WERI-Rb-1 (cell line): ENCODE measurements around the gene COL23A1.
"Not testable (repeated sequence)": the region's sequence is repeated elsewhere in the genome, so short reads cannot be mapped to it uniquely, and the experiment has no call there.

Source experiments
- DNase-seq: peaks from one replicate; pipeline ENCODE4 v3.0.0-alpha.2; 2020
- H3K27ac ChIP-seq: fragments of 250-450 bp; sonication (Bioruptor Pico); 2 replicates; pipeline ENCODE4 v1.5.1; 2020; ENCODE audit warnings: mild to moderate bottlenecking, moderate library complexity
- H3K27me3 ChIP-seq: fragments of 250-450 bp; sonication (Bioruptor Pico); 2 replicates; pipeline ENCODE4 v1.5.1; 2021; ENCODE audit warnings: mild to moderate bottlenecking, low read depth, moderate library complexity; ENCODE audit not compliant: insufficient read depth, severe bottlenecking
- H3K36me3 ChIP-seq: fragments of 250-450 bp; sonication (Bioruptor Pico); 2 replicates; pipeline ENCODE4 v1.5.1; 2020; ENCODE audit warnings: mild to moderate bottlenecking, moderate library complexity
- H3K4me3 ChIP-seq: 2 replicates; pipeline ENCODE4 v1.5.1; 2011; ENCODE audit warnings: low read depth, mild to moderate bottlenecking, control low read depth, low read length
- H3K9me3 ChIP-seq: fragments of 250-450 bp; sonication (Bioruptor Pico); 2 replicates; pipeline ENCODE4 v1.5.1; 2021; ENCODE audit warnings: mild to moderate bottlenecking, moderate library complexity; ENCODE audit not compliant: severe bottlenecking
- TF ChIP-seq, protein P1 (sequence below): IDR thresholded peaks from 2 replicates; pipeline ENCODE4 v1.5.1; 2011; ENCODE audit warnings: low read depth, mild to moderate bottlenecking, control low read depth, inconsistent platforms, low read length

COL23A1 gene

DNA sequence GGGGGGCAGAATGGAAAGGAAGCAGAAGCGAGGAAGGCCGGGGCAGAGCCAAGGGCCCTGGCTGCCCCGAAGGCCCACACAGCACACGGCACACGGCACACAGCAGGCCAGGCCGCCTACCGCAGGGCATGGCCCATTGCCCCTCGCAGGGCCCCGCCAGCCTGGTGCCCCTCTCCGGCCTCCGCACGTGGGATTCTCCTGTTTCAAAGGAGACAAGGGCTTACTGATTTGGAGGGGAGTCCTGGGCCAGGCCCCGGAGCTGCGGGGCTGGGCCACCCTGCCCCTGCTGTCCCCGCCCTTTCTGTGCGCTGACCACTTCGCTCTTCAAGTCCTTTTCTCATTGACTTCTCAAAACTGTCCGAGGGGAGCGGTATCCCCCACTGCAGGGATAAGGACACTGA, 349.9 kb downstream of the COL23A1 start:
- Histone ChIP-seq H3K4me3 (no peak overlapping the region), H3K9me3 (no peaks in the 10 kb centered on the region), H3K27me3 (no peaks in the 10 kb centered on the region), H3K27ac (no peak overlapping the region), H3K36me3 (no peaks in the 10 kb centered on the region)
- no peak for DNase-seq
- TF ChIP-seq, protein P1, sequence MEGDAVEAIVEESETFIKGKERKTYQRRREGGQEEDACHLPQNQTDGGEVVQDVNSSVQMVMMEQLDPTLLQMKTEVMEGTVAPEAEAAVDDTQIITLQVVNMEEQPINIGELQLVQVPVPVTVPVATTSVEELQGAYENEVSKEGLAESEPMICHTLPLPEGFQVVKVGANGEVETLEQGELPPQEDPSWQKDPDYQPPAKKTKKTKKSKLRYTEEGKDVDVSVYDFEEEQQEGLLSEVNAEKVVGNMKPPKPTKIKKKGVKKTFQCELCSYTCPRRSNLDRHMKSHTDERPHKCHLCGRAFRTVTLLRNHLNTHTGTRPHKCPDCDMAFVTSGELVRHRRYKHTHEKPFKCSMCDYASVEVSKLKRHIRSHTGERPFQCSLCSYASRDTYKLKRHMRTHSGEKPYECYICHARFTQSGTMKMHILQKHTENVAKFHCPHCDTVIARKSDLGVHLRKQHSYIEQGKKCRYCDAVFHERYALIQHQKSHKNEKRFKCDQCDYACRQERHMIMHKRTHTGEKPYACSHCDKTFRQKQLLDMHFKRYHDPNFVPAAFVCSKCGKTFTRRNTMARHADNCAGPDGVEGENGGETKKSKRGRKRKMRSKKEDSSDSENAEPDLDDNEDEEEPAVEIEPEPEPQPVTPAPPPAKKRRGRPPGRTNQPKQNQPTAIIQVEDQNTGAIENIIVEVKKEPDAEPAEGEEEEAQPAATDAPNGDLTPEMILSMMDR: no peak

DNA sequence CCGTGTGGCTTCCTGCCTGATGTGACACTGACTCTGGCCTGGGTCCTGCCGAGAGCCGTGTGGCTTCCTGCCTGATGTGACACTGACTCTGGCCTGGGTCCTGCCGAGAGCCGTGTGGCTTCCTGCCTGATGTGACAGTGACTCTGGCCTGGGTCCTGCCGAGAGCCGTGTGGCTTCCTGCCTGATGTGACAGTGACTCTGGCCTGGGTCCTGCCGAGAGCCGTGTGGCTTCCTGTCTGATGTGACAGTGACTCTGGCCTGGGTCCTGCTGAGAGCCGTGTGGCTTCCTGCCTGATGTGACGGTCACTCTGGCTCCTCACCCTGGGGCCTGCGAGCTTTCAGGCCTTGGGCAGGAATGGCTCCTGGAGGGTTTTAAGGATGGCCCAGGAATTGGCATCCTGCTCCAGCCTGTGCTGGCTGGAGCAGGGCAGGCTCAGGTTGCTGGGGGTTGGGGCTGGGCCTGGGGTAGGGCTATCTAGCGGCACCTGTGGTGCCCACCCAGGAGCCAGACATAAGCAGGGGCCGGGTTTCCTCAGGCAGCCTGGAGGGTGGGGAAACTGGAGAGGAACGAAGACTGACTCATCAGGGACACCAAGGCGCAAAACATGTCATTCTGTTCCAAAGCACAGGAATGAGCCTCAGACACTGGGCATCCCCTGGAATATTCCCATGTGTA, 350.4 kb downstream of the COL23A1 start:
- H3K27me3 ChIP-seq, H3K27ac ChIP-seq, H3K36me3 ChIP-seq, H3K4me3 ChIP-seq, H3K9me3 ChIP-seq, DNase-seq: not testable (repeated sequence)

DNA sequence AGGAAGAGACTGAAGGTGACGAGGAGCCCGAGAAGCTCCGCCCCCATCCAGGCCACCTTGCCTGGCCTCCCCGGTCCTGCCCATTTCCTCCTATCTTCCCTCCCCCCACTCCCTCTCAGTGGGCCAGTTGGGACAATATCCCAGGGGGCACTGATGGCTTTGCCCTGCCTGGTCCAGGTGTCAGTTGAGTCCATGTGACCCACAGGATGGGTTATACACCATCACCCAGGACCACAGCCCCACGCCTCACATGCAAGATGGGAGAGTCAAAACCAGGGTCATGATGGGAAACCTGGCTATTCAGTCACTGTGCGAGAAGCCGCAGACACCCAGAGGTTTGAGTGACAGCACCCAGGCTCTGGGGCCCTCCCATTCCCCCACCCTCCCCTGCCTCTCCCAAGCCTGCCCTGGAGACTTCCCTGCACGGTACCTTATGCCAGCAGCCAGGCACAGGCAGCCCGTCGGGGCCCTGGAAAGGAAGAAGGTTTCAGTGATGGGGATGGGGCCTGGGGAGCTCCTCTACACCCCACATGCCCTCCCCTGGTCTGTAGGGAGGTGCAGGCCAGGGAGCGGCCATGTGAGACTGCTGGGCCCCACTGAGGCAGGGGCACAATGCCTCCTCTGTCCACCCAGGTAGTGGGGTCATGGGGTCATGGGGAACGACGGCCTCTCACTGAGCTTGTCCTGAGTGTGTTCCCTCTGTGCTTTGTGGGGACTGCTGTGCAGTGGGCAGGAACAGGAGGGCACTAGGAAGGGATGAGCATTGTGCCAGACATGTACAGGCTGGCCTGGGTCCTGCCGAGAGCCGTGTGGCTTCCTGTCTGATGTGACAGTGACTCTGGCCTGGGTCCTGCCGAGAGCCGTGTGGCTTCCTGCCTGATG, 351.2 kb downstream of the COL23A1 start:
- DNase-seq: no peak
- Histone ChIP-seq H3K4me3 (no peak overlapping the region), H3K27ac (no peak overlapping the region), H3K27me3 (no peaks in the 10 kb centered on the region), H3K36me3 (no peaks in the 10 kb centered on the region), H3K9me3 (no peaks in the 10 kb centered on the region)
- TF ChIP-seq, protein P1: no peak

DNA sequence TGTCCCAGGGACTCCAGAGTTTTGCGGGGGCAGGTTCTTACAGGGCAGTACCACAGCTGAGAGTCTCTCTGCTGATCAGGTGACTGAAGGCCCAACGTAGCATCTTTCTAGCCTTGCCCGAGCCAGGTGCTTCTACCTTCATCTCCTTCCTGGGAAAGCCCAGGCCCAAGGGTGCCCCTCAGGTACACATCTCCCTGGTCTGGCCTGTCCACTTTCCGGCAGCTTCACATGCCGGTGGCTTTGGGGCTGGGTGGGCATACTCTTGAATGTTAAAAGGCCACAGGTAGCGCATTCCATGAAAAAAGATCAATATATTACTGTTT, 351.9 kb downstream of the COL23A1 start:
- DNase-seq: no peak
- H3K9me3 ChIP-seq: no peaks in the 10 kb centered on the region
- TF ChIP-seq, protein P1: no peak
- no peaks in the 10 kb centered on the region for H3K27me3 ChIP-seq
- no peak overlapping the region for H3K4me3 ChIP-seq
- H3K36me3 ChIP-seq: no peaks in the 10 kb centered on the region
- no peak overlapping the region for H3K27ac ChIP-seq

DNA sequence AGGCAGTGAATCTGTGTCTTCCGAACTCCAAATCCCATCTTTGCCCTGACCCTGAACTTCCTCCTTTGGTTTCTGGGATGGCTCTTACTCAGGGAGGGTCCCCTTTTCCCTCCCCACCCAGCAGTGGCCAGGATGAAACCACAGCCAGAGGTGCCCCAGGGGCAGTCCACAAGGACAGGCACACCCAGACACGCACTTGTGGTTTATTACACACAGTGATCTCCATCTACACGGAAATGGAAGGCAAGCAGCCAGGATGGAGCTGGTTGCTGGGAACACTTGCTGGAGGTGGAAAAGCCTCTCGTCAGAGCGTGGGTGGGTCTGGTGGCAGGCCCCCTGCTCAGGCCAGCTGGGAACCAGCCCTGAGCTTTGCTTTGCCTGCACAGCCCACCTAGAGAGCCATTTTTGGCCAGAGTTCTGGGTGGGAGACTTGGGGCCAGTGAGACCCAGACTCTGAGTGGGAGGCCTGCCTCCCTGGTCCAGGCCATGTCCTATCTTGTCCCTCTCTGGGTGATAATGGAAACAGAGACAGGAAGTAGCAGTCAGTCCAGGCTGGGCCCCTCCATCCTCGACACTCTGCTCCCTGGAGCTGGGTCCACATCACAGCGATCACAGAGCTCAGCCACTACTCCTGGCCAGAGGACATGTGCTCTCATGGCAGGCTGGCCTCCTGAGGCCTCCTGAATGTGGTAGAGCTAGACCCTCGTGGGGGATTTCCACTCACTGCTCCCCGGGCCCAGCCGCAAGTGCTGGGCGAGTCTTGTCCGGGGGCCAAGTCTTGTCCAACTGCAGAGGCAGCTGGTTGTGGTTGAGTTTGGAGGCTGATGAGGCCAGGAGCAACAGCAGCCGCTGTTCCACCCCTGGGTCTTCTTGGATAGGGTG, 352.5 kb downstream of the COL23A1 start:
- H3K9me3 ChIP-seq: no peaks in the 10 kb centered on the region
- no peak overlapping the region for H3K4me3 ChIP-seq
- H3K27me3 ChIP-seq: no peaks in the 10 kb centered on the region
- DNase-seq: no peak
- no peaks in the 10 kb centered on the region for H3K36me3 ChIP-seq
- TF ChIP-seq, protein P1: no peak
- H3K27ac ChIP-seq: no peak overlapping the region

DNA sequence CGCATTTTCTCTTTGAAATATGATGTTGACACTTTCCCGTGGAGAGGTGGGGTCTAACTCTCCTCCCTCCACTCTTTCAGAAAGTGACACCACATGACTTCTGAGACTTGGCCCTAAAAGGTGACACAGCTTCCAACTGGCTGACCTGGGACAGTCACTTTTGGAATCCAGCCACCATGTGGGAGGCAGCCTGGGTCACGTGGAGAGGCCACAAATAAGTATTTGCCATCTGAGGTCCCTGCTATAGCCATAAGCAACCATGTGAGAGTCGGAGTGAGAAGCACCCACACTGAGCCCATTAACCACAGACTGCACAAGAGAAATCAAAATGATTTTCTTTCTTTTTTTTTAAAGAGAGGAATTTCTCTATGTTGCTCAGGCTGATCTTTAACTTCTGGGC, 353.5 kb downstream of the COL23A1 start:
- no peaks in the 10 kb centered on the region for H3K36me3 ChIP-seq
- no peaks in the 10 kb centered on the region for H3K9me3 ChIP-seq
- H3K27ac ChIP-seq: no peak overlapping the region
- TF ChIP-seq, protein P1: no peak
- no peak overlapping the region for H3K4me3 ChIP-seq
- no peak for DNase-seq
- no peaks in the 10 kb centered on the region for H3K27me3 ChIP-seq
